CD14-positive monocyte (primary cell): ENCODE measurements around the gene SORBS2. TPM values are rescaled to one million over a fixed set of nuclear protein-coding genes. Genes with fewer than 3 reads are reported as not detected.

ENCODE experiments used
- DNase-seq, 3 donors: peaks; one replicate each; pipeline ENCODE4 v3.0.0-alpha.2; 2011 to 2022
- H2AFZ ChIP-seq: 2 replicates; pipeline ENCODE4 v1.6.0; 2012; ENCODE audit warnings: mild to moderate bottlenecking, low read depth, low read length, inconsistent platforms; ENCODE audit not compliant: insufficient read depth, poor library complexity, severe bottlenecking
- H3K27ac ChIP-seq, 2 donors: 1 replicate in 1 of 2; 2 replicates in 1 of 2; pipeline ENCODE4 v1.5.1; 2012 to 2013; ENCODE audit warnings: low read length in 2 of 2, control low read depth in 1 of 2, inconsistent platforms in 1 of 2, low read depth in 1 of 2, mild to moderate bottlenecking in 1 of 2
- H3K27me3 ChIP-seq, 2 donors: one replicate each; pipeline versions ENCODE4 v1.6.0 to v1.6.1; 2011 to 2013; ENCODE audit warnings: low read length in 2 of 2; ENCODE audit not compliant: control insufficient read depth in 2 of 2, insufficient read depth in 2 of 2
- H3K36me3 ChIP-seq, 2 donors: replicated peaks in 1 of 2; 1 replicate in 1 of 2; 2 replicates in 1 of 2; pipeline versions ENCODE4 v1.5.1 to v1.6.1; 2012 to 2013; ENCODE audit warnings: low read length in 2 of 2, control low read depth in 1 of 2, inconsistent platforms in 1 of 2, mild to moderate bottlenecking in 1 of 2; ENCODE audit not compliant: insufficient read depth in 2 of 2, control insufficient read depth in 1 of 2
- H3K4me1 ChIP-seq, 2 donors: 1 replicate in 1 of 2; 2 replicates in 1 of 2; pipeline versions ENCODE4 v1.5.1 to v1.6.1; 2012 to 2013; ENCODE audit warnings: low read length in 2 of 2, control low read depth in 1 of 2, inconsistent platforms in 1 of 2, mild to moderate bottlenecking in 1 of 2, moderate library complexity in 1 of 2; ENCODE audit not compliant: insufficient read depth in 2 of 2, control insufficient read depth in 1 of 2
- H3K4me2 ChIP-seq: replicated peaks from 2 replicates; pipeline ENCODE3; 2012; ENCODE audit warnings: low read length, moderate library complexity, mild to moderate bottlenecking; ENCODE audit not compliant: poor library complexity, severe bottlenecking; ENCODE audit errors: extremely low read depth
- H3K4me3 ChIP-seq, 3 experiments: fragments of 200-600 bp in 1 of 3; sonication (generic) in 1 of 3; replicated peaks in 1 of 3; 1 replicate in 2 of 3; 2 replicates in 1 of 3; pipeline ENCODE4 v1.5.1; 2011 to 2013; ENCODE audit warnings: low read length in 3 of 3, mild to moderate bottlenecking in 3 of 3, control low read depth in 2 of 3, low read depth in 2 of 3, inconsistent platforms in 1 of 3, moderate library complexity in 1 of 3
- H3K79me2 ChIP-seq: 2 replicates; pipeline ENCODE4 v1.6.0; 2012; ENCODE audit warnings: mild to moderate bottlenecking, control low read depth, inconsistent platforms, low read length, moderate library complexity; ENCODE audit not compliant: insufficient read depth
- H3K9ac ChIP-seq: 2 replicates; pipeline ENCODE4 v1.6.0; 2017; ENCODE audit warnings: low read length, mild to moderate bottlenecking; ENCODE audit not compliant: insufficient read depth, poor library complexity, severe bottlenecking
- H3K9me3 ChIP-seq, 2 donors: replicated peaks in 1 of 2; 1 replicate in 1 of 2; 2 replicates in 1 of 2; pipeline versions ENCODE4 v1.5.1 to v1.6.1; 2012 to 2013; ENCODE audit warnings: low read length in 2 of 2, control low read depth in 1 of 2; ENCODE audit not compliant: control insufficient read depth in 1 of 2, insufficient read depth in 1 of 2
- H4K20me1 ChIP-seq: 2 replicates; pipeline ENCODE4 v1.6.0; 2012; ENCODE audit warnings: mild to moderate bottlenecking, low read length, control low read depth, moderate library complexity; ENCODE audit not compliant: insufficient read depth
- H3K27ac Mint-ChIP-seq, 7 donors: one replicate each; pipeline ENCODE4 v1.8.0; 2020; ENCODE audit warnings: mild to moderate bottlenecking in 7 of 7, mixed read lengths in 7 of 7, moderate library complexity in 6 of 7, inconsistent platforms in 2 of 7
- H3K27me3 Mint-ChIP-seq, 3 donors: one replicate each; pipeline ENCODE4 v1.8.0; 2021 to 2022; ENCODE audit warnings: low read depth in 3 of 3, mild to moderate bottlenecking in 3 of 3, mixed read lengths in 3 of 3, moderate library complexity in 3 of 3, inconsistent platforms in 1 of 3
- H3K36me3 Mint-ChIP-seq, 2 donors: one replicate each; pipeline ENCODE4 v1.8.0; 2020; ENCODE audit warnings: mixed read lengths in 2 of 2, inconsistent platforms in 1 of 2, mild to moderate bottlenecking in 1 of 2
- H3K4me1 Mint-ChIP-seq: one replicate; pipeline ENCODE4 v1.8.0; 2020; ENCODE audit warnings: mild to moderate bottlenecking, mixed read lengths
- H3K4me3 Mint-ChIP-seq, 2 donors: one replicate each; pipeline ENCODE4 v1.8.0; 2020; ENCODE audit warnings: mild to moderate bottlenecking in 2 of 2, mixed read lengths in 2 of 2, moderate library complexity in 1 of 2
- H3K9me3 Mint-ChIP-seq, 7 donors: one replicate each; pipeline ENCODE4 v1.8.0; 2020 to 2022; ENCODE audit warnings: mixed read lengths in 7 of 7, mild to moderate bottlenecking in 6 of 7, moderate library complexity in 6 of 7, inconsistent platforms in 2 of 7
- CTCF ChIP-seq: fragments of 200-600 bp; IDR thresholded peaks from one replicate; pipeline ENCODE4 v1.8.0; 2022; ENCODE audit warnings: antibody characterized with exemption, mild to moderate bottlenecking
- WGBS: methylation state at CpG from one replicate; pipeline ENCODE4 v1.1.5; 2013; ENCODE audit warnings: missing lambda C conversion rate; ENCODE audit not compliant: insufficient coverage; 5-methylcytosine and 5-hydroxymethylcytosine counted together
- intact Hi-C, 2 donors: fragments of 100-400 bp; cut with micrococcal nuclease; formaldehyde crosslinking; loops; one replicate each; pipeline versions ENCODE4 v1.15.0 to v1.15.1; 2023
- polyA plus RNA-seq, 3 donors: library from polyadenylated mRNA; depleted of rRNA in 1 of 3; unstranded in 2 of 3; stranded (reverse) in 1 of 3; fragments of 300-500 nt in 2 of 3; fragments of >200 nt in 1 of 3; fragmentation: Illumina TruSeq in 2 of 3; gene quantifications; 1 replicate in 2 of 3; 2 replicates in 1 of 3; pipeline ENCODE4 v1.2.3, GENCODE V29; 2012 to 2021

Gene SORBS2
- polyA plus RNA-seq, 3 donors: not detected

- Mint-ChIP-seq H3K4me3 (no peak overlapping the region), H3K9me3 (no peaks in the 10 kb centered on the region), H3K27me3 (peaks cover 0 to 1% (median 0%) of the 10 kb centered on the region in 3 donors), H3K27ac (no peak overlapping the region), H3K4me1 (no peaks in the 10 kb centered on the region), H3K36me3 (no peaks in the 10 kb centered on the region)
- no peaks in the 10 kb centered on the region for H3K27me3 ChIP-seq
- H2AFZ ChIP-seq: no peak overlapping the region
- 90% methylated on average over 2 of the region's 7 CpGs for WGBS
- H3K4me3 ChIP-seq: no peak overlapping the region
- H3K27ac ChIP-seq: no peak overlapping the region
- no peaks in the 10 kb centered on the region for H3K36me3 ChIP-seq
- no peak for DNase-seq
- no peaks in the 10 kb centered on the region for H3K9me3 ChIP-seq
- H3K4me1 ChIP-seq: no peaks in the 10 kb centered on the region
- no peaks in the 10 kb centered on the region for H4K20me1 ChIP-seq
- H3K79me2 ChIP-seq: no peaks in the 10 kb centered on the region
- H3K4me2 ChIP-seq: no peak overlapping the region
- intact Hi-C loops: no loop called here
- no peak for TF ChIP-seq CTCF
- no peak overlapping the region for H3K9ac ChIP-seq
These were observed 24.5 kb upstream of the SORBS2 start for GRCh38 chr4:185836241-185837084.

- no peak for DNase-seq
- Histone ChIP-seq H3K27me3 (no peaks in the 10 kb centered on the region), H3K79me2 (no peaks in the 10 kb centered on the region), H4K20me1 (no peaks in the 10 kb centered on the region), H3K27ac (no peak overlapping the region), H2AFZ (no peak overlapping the region), H3K9ac (no peak overlapping the region), H3K36me3 (no peaks in the 10 kb centered on the region), H3K4me1 (no peaks in the 10 kb centered on the region), H3K4me3 (no peak overlapping the region), H3K4me2 (no peak overlapping the region), H3K9me3 (no peaks in the 10 kb centered on the region)
- Mint-ChIP-seq H3K4me1 (no peaks in the 10 kb centered on the region), H3K36me3 (no peaks in the 10 kb centered on the region), H3K27me3 (peaks cover 0 to 2% (median 0%) of the 10 kb centered on the region in 3 donors), H3K4me3 (no peak overlapping the region), H3K27ac (no peak overlapping the region), H3K9me3 (no peaks in the 10 kb centered on the region)
- WGBS: 100% methylated on average over 2 of the region's 6 CpGs
- no peak for TF ChIP-seq CTCF
- intact Hi-C loops: no loop called here
These were observed 23.8 kb upstream of the SORBS2 start for GRCh38 chr4:185835814-185836213.
